ENCODE data around the gene TMEM165.
A peak's percentile ranks its signal among the peaks of the same experiment; 100 is the strongest.
"Not testable (repeated sequence)": the region's sequence is repeated elsewhere in the genome, so short reads cannot be mapped to it uniquely, and the experiment has no call there.

The TMEM165 gene

GRCh38 chr4:55395529-55396307 is at the start of gene TMEM165:
Gene TMEM165 (plus strand): TSS chr4:55395957. CDS start chr4:55396190, 233 bp downstream.
- peak; percentile 79 for DNase-seq

GRCh38 chr4:55345980-55346850 is 49.5 kb upstream of the TMEM165 start, which contains the start of gene SRD5A3:
Gene SRD5A3 (plus strand): TSS chr4:55346242. CDS start chr4:55346337, 95 bp downstream.
- peak; percentile 58 for DNase-seq

- peak; percentile 40 for DNase-seq
These were observed 48.9 kb upstream of the TMEM165 start for GRCh38 chr4:55346851-55347255.

- peak; percentile 9 for DNase-seq
These were observed 48.0 kb upstream of the TMEM165 start for GRCh38 chr4:55347610-55348228.

- DNase-seq, result no peak
These were observed 47.3 kb upstream of the TMEM165 start for GRCh38 chr4:55348466-55348865.

GRCh38 chr4:55350870-55351269 is 44.9 kb upstream of the TMEM165 start:
- not testable (repeated sequence) for DNase-seq

- no peak for DNase-seq
These were observed 43.9 kb upstream of the TMEM165 start for GRCh38 chr4:55351824-55352223.

GRCh38 chr4:55352726-55353125 is 43.0 kb upstream of the TMEM165 start:
- DNase-seq, result no peak

- DNase-seq, result not testable (repeated sequence)
These were observed 42.5 kb upstream of the TMEM165 start for GRCh38 chr4:55353228-55353747.

- DNase-seq, result no peak
These were observed 41.1 kb upstream of the TMEM165 start for GRCh38 chr4:55354648-55355047.

GRCh38 chr4:55355555-55355954 is 40.2 kb upstream of the TMEM165 start:
- peak; percentile 20 for DNase-seq

GRCh38 chr4:55356991-55357461 is 38.7 kb upstream of the TMEM165 start:
- no peak for DNase-seq

- DNase-seq, result no peak
These were observed 37.5 kb upstream of the TMEM165 start for GRCh38 chr4:55358246-55358645.

GRCh38 chr4:55358668-55359067 is 37.1 kb upstream of the TMEM165 start:
- DNase-seq, result no peak

GRCh38 chr4:55359397-55359916 is 36.3 kb upstream of the TMEM165 start:
- DNase-seq, result no peak

- not testable (repeated sequence) for DNase-seq
These were observed 32.8 kb upstream of the TMEM165 start for GRCh38 chr4:55362938-55363337.

GRCh38 chr4:55363691-55364351 is 31.9 kb upstream of the TMEM165 start:
- DNase-seq, result no peak

- DNase-seq, result no peak
These were observed 30.9 kb upstream of the TMEM165 start for GRCh38 chr4:55364691-55365344.

- DNase-seq, result no peak
These were observed 30.4 kb upstream of the TMEM165 start for GRCh38 chr4:55365345-55365728.

GRCh38 chr4:55366621-55367020 is 29.1 kb upstream of the TMEM165 start:
- DNase-seq, result no peak

GRCh38 chr4:55367084-55367722 is 28.6 kb upstream of the TMEM165 start:
- DNase-seq, result no peak

Data from DMS79 treated with DMSO at 0.1 percent for 48 hours (cell line).